OCI-LY1 (cell line): ENCODE measurements around the gene ABR.

Experiments
- CTCF ChIP-seq: fragments of 200-600 bp; sonication (generic), shearing (Covaris generic); IDR thresholded peaks from 2 replicates; pipeline ENCODE4 v1.5.1; 2017; ENCODE audit warnings: mild to moderate bottlenecking, antibody characterized with exemption, low read length, moderate library complexity, mixed read lengths
- EZH2 ChIP-seq: fragments of 200-600 bp; sonication (generic), shearing (Covaris generic); IDR thresholded peaks from 2 replicates; pipeline ENCODE4 v1.8.0; 2017; ENCODE audit warnings: borderline replicate concordance, mixed run types, mild to moderate bottlenecking, antibody characterized with exemption, low read length, moderate library complexity, mixed read lengths

GRCh38 chr17:1026599-1026975 is 153.2 kb downstream of the ABR start:
- no peak for TF ChIP-seq EZH2
- TF ChIP-seq CTCF = no peak
